Heart right ventricle (tissue), 16 donors: ENCODE results near the gene SLC35E4. TPM values are rescaled to one million over a fixed set of nuclear protein-coding genes. Genes with fewer than 3 reads are reported as not detected.
"Not testable (repeated sequence)": the region's sequence is repeated elsewhere in the genome, so short reads cannot be mapped to it uniquely, and the experiment has no call there.

Experiments used
- ATAC-seq, 8 donors: fragments of 200-7000 bp; cut with Tn5 transposase; one replicate each; pipeline ENCODE4 v1.9.1; 2020; ENCODE audit warnings: mild to moderate bottlenecking in 8 of 8, moderate library complexity in 8 of 8, moderate number of reproducible peaks in 1 of 8
- DNase-seq, 2 donors: peaks; one replicate each; pipeline ENCODE4 v3.0.0-alpha.2; 2020
- H3K27ac ChIP-seq, 10 donors: fragments of 200-600 bp; sonication (generic) in 2 of 10; one replicate each; pipeline versions ENCODE4 v1.5.0 to v1.8.0; 2020 to 2022; ENCODE audit warnings: mild to moderate bottlenecking in 3 of 10
- H3K27me3 ChIP-seq, 7 donors: fragments of 200-600 bp; one replicate each; pipeline ENCODE4 v1.8.0; 2021 to 2022; ENCODE audit warnings: mild to moderate bottlenecking in 2 of 7
- H3K36me3 ChIP-seq, 9 donors: fragments of 200-600 bp; sonication (generic) in 1 of 9; one replicate each; pipeline versions ENCODE4 v1.5.0 to v1.8.0; 2020 to 2022; ENCODE audit warnings: mild to moderate bottlenecking in 2 of 9
- H3K4me1 ChIP-seq, 9 donors: fragments of 200-600 bp; sonication (generic) in 1 of 9; one replicate each; pipeline versions ENCODE4 v1.5.0 to v1.8.0; 2020 to 2022; ENCODE audit warnings: mild to moderate bottlenecking in 4 of 9
- H3K4me3 ChIP-seq, 10 donors: fragments of 200-600 bp; sonication (generic) in 2 of 10; one replicate each; pipeline versions ENCODE4 v1.5.0 to v1.8.0; 2020 to 2022; ENCODE audit warnings: mild to moderate bottlenecking in 7 of 10, moderate library complexity in 2 of 10
- H3K9me3 ChIP-seq, 11 donors: fragments of 200-600 bp in 10 of 11; sonication (generic) in 2 of 11; one replicate each; pipeline versions ENCODE4 v1.5.0 to v1.8.0; 2013 to 2022; ENCODE audit warnings: mild to moderate bottlenecking in 2 of 11, control low read depth in 1 of 11, moderate library complexity in 1 of 11
- CTCF ChIP-seq, 9 donors: fragments of 200-600 bp; sonication (generic) in 2 of 9; IDR thresholded peaks; one replicate each; pipeline versions ENCODE4 v1.5.0 to v1.8.0; 2021 to 2022; ENCODE audit warnings: antibody characterized with exemption in 9 of 9, mild to moderate bottlenecking in 5 of 9, moderate library complexity in 1 of 9
- WGBS, 2 donors: extraction: QIAGEN DNeasy Blood & Tissue Kit; methylation state at CpG; one replicate each; pipeline ENCODE4 v1.1.7; 2013; ENCODE audit warnings: inconsistent platforms in 1 of 2; 5-methylcytosine and 5-hydroxymethylcytosine counted together
- intact Hi-C, 10 donors: fragments of 100-400 bp; cut with DNase I; formaldehyde crosslinking; loops; one replicate each; pipeline versions ENCODE4 v1.11.1 to v1.14.2; 2022
- polyA plus RNA-seq, 2 donors: library from polyadenylated mRNA; stranded (reverse); fragments of 200-250 nt; gene quantifications; one replicate each; pipeline ENCODE4 v1.2.3, GENCODE V29; 2013
- total RNA-seq, 10 donors: library from RNA; stranded (reverse); fragmentation: NEBNext Ultra II Directional in 3 of 10; extraction: Animal tissue kit (Norgen Biotek cat#: 25700) in 3 of 10; gene quantifications; one replicate each; pipeline versions ENCODE4 v1.2.1 to v1.2.4, GENCODE V29; 2021 to 2023
- donor health status: Arrhythmogenic right ventricular cardiomyopathy.
- donor health status: ischemic (EF 13 %, LVEDD 7.1; RV severe dilation, severe dysfunction).
- donor health status: healthy with polysubstance abuse.
- donor health status: DM: no; HTN: yes; CAD: no.
- donor health status: DM: no; HTN: no; CAD: no.
- donor health status: ischemic (EF 25% LVEDD 6.9; RV normal size, moderate dysfunction).
- donor health status: ischemic (EF 25% LVEDD 5.7; RV mildly dilated, moderate dysfunction).
- donor health status: healthy.
- donor health status: DM: yes; HTN: yes; CAD: no.
- donor health status: Ischemic cardiomyopathy.
- donor health status: ischemic (EF 35%, LVEDD 5.7; RV mildly dilated, moderate dysfunction).
- donor health status: nonischemic (EF 11% LVEDD 7.7; RV severe dilation, severe dysfunction).
- donor health status: DM: yes; HTN: yes; CAD: no.
- donor health status: PGD.
- donor health status: ischemic (EF 29% LVEDD 5.4; RV normal size, mild dysfunction).
- donor health status: nonischemic (EF 23%, LVEDD 6.1; RV moderate dilation, normal function).

SLC35E4 gene
- total and polyA plus RNA-seq, 12 donors = 1.8 to 6.0 (median 3.3) TPM

- H3K9me3 ChIP-seq = no peaks in the 10 kb centered on the region
- DNase-seq (no peak), ATAC-seq (peak in 1 of 8 donors; percentile 25)
- WGBS, 2 donors = 87 to 90% methylated on average over 7 of the region's 7 CpGs
- H3K27me3 ChIP-seq = no peaks in the 10 kb centered on the region
- no peak overlapping the region for H3K4me3 ChIP-seq
- peak overlapping the region in 1 of 10 donors; percentile 66 for H3K27ac ChIP-seq
- peaks cover 0 to 7% (median 0%) of the 10 kb centered on the region in 9 donors for H3K4me1 ChIP-seq
- no peak for TF ChIP-seq CTCF (IDR thresholded peaks at IDR 0.05)
- H3K36me3 ChIP-seq = peaks cover 0 to 98% (median 8%) of the 10 kb centered on the region in 9 donors
- intact Hi-C loops = no loop called here
Observed at GRCh38 chr22:30615543-30615954, 20.0 kb upstream of the SLC35E4 start.

GRCh38 chr22:30617819-30618218, 17.8 kb upstream of the SLC35E4 start:
- no peak for TF ChIP-seq CTCF (IDR thresholded peaks at IDR 0.05)
- intact Hi-C loops = no loop called here
- ATAC-seq (no peak), DNase-seq (no peak)
- 87 to 94% methylated on average over 6 of the region's 6 CpGs for WGBS, 2 donors
- H3K36me3 ChIP-seq = peaks cover 0 to 97% (median 8%) of the 10 kb centered on the region in 9 donors
- H3K27ac ChIP-seq = no peak overlapping the region
- H3K4me3 ChIP-seq = no peak overlapping the region
- no peaks in the 10 kb centered on the region for H3K27me3 ChIP-seq
- no peaks in the 10 kb centered on the region for H3K9me3 ChIP-seq
- H3K4me1 ChIP-seq = no peaks in the 10 kb centered on the region

- H3K4me3 ChIP-seq, H3K27ac ChIP-seq, H3K9me3 ChIP-seq, H3K4me1 ChIP-seq, intact Hi-C loops, H3K27me3 ChIP-seq, ATAC-seq, DNase-seq: not testable (repeated sequence)
- peaks cover 0 to 89% (median 8%) of the 10 kb centered on the region in 9 donors for H3K36me3 ChIP-seq
- WGBS, 2 donors = 89 to 94% methylated on average over 6 of the region's 6 CpGs
Observed at GRCh38 chr22:30619909-30620308, 15.7 kb upstream of the SLC35E4 start.

- no peak for ATAC-seq
- no peak overlapping the region for H3K27ac ChIP-seq
- H3K36me3 ChIP-seq = peaks cover 0 to 42% (median 0%) of the 10 kb centered on the region in 9 donors
- no peak for TF ChIP-seq CTCF (IDR thresholded peaks at IDR 0.05)
- H3K27me3 ChIP-seq = no peaks in the 10 kb centered on the region
- H3K4me1 ChIP-seq = peaks cover 0 to 5% (median 0%) of the 10 kb centered on the region in 9 donors
- 89 to 94% methylated on average over 5 of the region's 5 CpGs for WGBS, 2 donors
- DNase-seq = no peak
- intact Hi-C loops = no loop called here
- no peak overlapping the region for H3K4me3 ChIP-seq
- no peaks in the 10 kb centered on the region for H3K9me3 ChIP-seq
Observed at GRCh38 chr22:30626413-30626812, 9.2 kb upstream of the SLC35E4 start.

DNA sequence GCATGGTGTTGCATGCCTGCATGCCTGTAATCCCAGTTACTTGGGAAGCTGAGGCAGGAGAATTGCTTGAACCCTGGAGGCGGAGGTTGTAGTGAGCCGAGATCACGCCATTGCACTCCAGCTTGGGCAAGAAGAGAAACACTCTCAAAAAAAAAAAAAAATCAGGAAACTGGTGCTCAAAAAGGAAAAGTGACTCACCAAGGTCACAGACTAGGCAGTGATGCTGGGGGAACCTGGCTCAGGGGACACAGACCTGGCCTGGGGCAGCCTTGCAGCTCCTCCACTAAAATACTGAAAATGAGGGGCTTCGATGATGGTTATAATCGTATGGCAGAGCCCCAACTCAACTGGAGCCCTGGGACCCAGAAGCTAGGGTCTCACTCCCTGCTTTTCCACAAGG, 8.1 kb upstream of the SLC35E4 start:
- WGBS, 2 donors = 83 to 88% methylated on average over 5 of the region's 5 CpGs
- no peak overlapping the region for H3K4me3 ChIP-seq
- intact Hi-C loops = no loop called here
- no peaks in the 10 kb centered on the region for H3K9me3 ChIP-seq
- no peak for TF ChIP-seq CTCF (IDR thresholded peaks at IDR 0.05)
- peaks cover 0 to 32% (median 0%) of the 10 kb centered on the region in 9 donors for H3K36me3 ChIP-seq
- ATAC-seq (no peak), DNase-seq (no peak)
- peaks cover 0 to 5% (median 0%) of the 10 kb centered on the region in 9 donors for H3K4me1 ChIP-seq
- no peak overlapping the region for H3K27ac ChIP-seq
- H3K27me3 ChIP-seq = no peaks in the 10 kb centered on the region
